Liver (tissue), 3 donors: Measurements from ENCODE around the gene MDN1.

ENCODE experiments used
- FOXA1 ChIP-seq: IDR thresholded peaks from 2 replicates; pipeline ENCODE4 v1.6.1; 2016; ENCODE audit warnings: antibody characterized with exemption
- FOXA2 ChIP-seq: IDR thresholded peaks from 2 replicates; pipeline ENCODE4 v1.6.1; 2016; ENCODE audit warnings: antibody characterized with exemption
- HNF4G ChIP-seq: IDR thresholded peaks from 2 replicates; pipeline ENCODE4 v1.6.1; 2016; ENCODE audit warnings: antibody characterized with exemption
- JUND ChIP-seq, 2 donors: IDR thresholded peaks; 2 replicates each; pipeline ENCODE4 v1.6.1; 2016; ENCODE audit warnings: antibody characterized with exemption in 2 of 2
- RAD21 ChIP-seq, 2 donors: IDR thresholded peaks; 2 replicates each; pipeline ENCODE4 v1.6.1; 2016; ENCODE audit warnings: antibody characterized with exemption in 2 of 2, mild to moderate bottlenecking in 2 of 2
- RXRA ChIP-seq, 2 donors: IDR thresholded peaks; 2 replicates each; pipeline ENCODE4 v1.6.1; 2017 to 2018; ENCODE audit warnings: antibody characterized with exemption in 2 of 2, mild to moderate bottlenecking in 1 of 2
- SP1 ChIP-seq: IDR thresholded peaks from 2 replicates; pipeline ENCODE4 v1.6.1; 2018; ENCODE audit warnings: antibody characterized with exemption, mild to moderate bottlenecking
- TAF1 ChIP-seq: conservative IDR thresholded peaks from 2 replicates; pipeline ENCODE4 v1.6.1; 2016; ENCODE audit warnings: antibody characterized with exemption, mild to moderate bottlenecking
- YY1 ChIP-seq: IDR thresholded peaks from 2 replicates; pipeline ENCODE4 v1.6.1; 2016; ENCODE audit warnings: antibody characterized with exemption, mild to moderate bottlenecking
- TF ChIP-seq, protein P1 (sequence below): fragments of 150-350 bp; IDR thresholded peaks from 2 replicates; pipeline ENCODE4 v1.5.1; 2017; ENCODE audit warnings: improper control_type of control experiment, low read depth, low read length; ENCODE audit not compliant: missing input control
- TF ChIP-seq, protein P2 (sequence below): IDR thresholded peaks from 2 replicates; pipeline ENCODE4 v1.6.1; 2016; ENCODE audit warnings: antibody characterized with exemption
- TF ChIP-seq, protein P3 (sequence below): IDR thresholded peaks from 2 replicates; pipeline ENCODE4 v1.6.1; 2016; ENCODE audit warnings: antibody characterized with exemption, mild to moderate bottlenecking
- TF ChIP-seq, protein P4 (sequence below): IDR thresholded peaks from 2 replicates; pipeline ENCODE4 v1.6.1; 2016; ENCODE audit warnings: antibody characterized with exemption
- TF ChIP-seq, protein P5 (sequence below): IDR thresholded peaks from 2 replicates; pipeline ENCODE4 v1.6.1; 2016; ENCODE audit warnings: antibody characterized with exemption
- donor health status: healthy.
- donor health status: healthy.

DNA sequence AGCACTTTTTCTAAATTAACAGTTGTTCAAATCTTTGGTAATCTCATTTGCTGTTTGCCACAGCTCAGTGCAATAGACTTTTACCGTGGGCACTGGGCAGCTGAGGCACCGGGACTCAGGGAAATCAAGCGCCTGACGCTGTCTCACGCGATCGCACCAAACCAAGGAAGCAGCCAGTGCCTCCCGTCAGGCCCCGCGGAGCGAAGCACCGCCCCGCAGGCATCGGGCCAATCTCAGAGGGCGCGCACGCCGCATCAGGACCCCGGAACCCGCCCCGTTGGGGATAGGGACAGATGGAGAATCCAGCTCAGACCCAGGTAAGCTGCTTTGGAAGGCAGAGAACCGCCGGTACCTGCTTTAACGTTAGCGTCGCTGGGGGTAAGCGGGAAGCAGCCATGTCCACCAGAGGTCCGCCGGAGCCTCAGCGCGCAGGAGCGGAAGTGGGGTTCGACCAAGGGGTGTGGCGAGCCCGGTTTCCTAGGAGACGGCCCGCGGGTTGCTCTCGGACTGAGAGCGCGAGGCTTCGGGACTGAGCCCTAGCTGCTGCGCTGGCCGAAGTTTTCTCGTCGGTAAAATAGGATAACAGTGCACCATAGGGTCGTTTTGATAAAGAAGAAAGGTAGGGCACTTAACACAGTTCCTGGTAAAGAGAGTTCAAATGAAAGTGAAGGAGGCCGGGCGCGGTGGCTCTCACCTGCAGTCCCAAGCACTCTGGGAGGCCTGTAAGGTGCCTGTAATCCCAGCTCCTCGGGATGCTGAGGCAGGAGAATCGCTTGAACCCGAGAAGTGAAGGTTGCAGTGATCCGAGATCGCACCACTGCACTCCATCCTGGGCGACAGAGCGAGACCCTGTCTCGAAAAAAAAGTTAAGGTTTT lies 181.0 kb downstream of the MDN1 start, which contains the start of gene LYRM2:
- TF ChIP-seq, protein P1, sequence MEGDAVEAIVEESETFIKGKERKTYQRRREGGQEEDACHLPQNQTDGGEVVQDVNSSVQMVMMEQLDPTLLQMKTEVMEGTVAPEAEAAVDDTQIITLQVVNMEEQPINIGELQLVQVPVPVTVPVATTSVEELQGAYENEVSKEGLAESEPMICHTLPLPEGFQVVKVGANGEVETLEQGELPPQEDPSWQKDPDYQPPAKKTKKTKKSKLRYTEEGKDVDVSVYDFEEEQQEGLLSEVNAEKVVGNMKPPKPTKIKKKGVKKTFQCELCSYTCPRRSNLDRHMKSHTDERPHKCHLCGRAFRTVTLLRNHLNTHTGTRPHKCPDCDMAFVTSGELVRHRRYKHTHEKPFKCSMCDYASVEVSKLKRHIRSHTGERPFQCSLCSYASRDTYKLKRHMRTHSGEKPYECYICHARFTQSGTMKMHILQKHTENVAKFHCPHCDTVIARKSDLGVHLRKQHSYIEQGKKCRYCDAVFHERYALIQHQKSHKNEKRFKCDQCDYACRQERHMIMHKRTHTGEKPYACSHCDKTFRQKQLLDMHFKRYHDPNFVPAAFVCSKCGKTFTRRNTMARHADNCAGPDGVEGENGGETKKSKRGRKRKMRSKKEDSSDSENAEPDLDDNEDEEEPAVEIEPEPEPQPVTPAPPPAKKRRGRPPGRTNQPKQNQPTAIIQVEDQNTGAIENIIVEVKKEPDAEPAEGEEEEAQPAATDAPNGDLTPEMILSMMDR: no peak
- TF ChIP-seq, protein P2, sequence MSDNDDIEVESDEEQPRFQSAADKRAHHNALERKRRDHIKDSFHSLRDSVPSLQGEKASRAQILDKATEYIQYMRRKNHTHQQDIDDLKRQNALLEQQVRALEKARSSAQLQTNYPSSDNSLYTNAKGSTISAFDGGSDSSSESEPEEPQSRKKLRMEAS: peak; percentile 68
- no peak for TF ChIP-seq JUND (IDR thresholded peaks at IDR 0.05)
- TF ChIP-seq, protein P3, sequence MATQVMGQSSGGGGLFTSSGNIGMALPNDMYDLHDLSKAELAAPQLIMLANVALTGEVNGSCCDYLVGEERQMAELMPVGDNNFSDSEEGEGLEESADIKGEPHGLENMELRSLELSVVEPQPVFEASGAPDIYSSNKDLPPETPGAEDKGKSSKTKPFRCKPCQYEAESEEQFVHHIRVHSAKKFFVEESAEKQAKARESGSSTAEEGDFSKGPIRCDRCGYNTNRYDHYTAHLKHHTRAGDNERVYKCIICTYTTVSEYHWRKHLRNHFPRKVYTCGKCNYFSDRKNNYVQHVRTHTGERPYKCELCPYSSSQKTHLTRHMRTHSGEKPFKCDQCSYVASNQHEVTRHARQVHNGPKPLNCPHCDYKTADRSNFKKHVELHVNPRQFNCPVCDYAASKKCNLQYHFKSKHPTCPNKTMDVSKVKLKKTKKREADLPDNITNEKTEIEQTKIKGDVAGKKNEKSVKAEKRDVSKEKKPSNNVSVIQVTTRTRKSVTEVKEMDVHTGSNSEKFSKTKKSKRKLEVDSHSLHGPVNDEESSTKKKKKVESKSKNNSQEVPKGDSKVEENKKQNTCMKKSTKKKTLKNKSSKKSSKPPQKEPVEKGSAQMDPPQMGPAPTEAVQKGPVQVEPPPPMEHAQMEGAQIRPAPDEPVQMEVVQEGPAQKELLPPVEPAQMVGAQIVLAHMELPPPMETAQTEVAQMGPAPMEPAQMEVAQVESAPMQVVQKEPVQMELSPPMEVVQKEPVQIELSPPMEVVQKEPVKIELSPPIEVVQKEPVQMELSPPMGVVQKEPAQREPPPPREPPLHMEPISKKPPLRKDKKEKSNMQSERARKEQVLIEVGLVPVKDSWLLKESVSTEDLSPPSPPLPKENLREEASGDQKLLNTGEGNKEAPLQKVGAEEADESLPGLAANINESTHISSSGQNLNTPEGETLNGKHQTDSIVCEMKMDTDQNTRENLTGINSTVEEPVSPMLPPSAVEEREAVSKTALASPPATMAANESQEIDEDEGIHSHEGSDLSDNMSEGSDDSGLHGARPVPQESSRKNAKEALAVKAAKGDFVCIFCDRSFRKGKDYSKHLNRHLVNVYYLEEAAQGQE: peak; percentile 32
- TF ChIP-seq RXRA (IDR thresholded peaks at IDR 0.05): no peak
- TF ChIP-seq TAF1: no peak
- TF ChIP-seq YY1: peak; percentile 94
- TF ChIP-seq FOXA2: no peak
- peak; percentile 44 for TF ChIP-seq SP1
- no peak for TF ChIP-seq HNF4G
- TF ChIP-seq, protein P4, sequence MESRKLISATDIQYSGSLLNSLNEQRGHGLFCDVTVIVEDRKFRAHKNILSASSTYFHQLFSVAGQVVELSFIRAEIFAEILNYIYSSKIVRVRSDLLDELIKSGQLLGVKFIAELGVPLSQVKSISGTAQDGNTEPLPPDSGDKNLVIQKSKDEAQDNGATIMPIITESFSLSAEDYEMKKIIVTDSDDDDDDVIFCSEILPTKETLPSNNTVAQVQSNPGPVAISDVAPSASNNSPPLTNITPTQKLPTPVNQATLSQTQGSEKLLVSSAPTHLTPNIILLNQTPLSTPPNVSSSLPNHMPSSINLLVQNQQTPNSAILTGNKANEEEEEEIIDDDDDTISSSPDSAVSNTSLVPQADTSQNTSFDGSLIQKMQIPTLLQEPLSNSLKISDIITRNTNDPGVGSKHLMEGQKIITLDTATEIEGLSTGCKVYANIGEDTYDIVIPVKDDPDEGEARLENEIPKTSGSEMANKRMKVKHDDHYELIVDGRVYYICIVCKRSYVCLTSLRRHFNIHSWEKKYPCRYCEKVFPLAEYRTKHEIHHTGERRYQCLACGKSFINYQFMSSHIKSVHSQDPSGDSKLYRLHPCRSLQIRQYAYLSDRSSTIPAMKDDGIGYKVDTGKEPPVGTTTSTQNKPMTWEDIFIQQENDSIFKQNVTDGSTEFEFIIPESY: peak; percentile 97
- TF ChIP-seq FOXA1: no peak
- TF ChIP-seq, protein P5, sequence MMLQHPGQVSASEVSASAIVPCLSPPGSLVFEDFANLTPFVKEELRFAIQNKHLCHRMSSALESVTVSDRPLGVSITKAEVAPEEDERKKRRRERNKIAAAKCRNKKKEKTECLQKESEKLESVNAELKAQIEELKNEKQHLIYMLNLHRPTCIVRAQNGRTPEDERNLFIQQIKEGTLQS: no peak
- peak; percentile 27 to 32 for TF ChIP-seq RAD21 (IDR thresholded peaks at IDR 0.05)
